GM19351 (cell line): ENCODE results near the gene COL4A2.
"Not testable (repeated sequence)": the region's sequence is repeated elsewhere in the genome, so short reads cannot be mapped to it uniquely, and the experiment has no call there.

Experiments
- ATAC-seq: cut with Tn5 transposase; IDR thresholded peaks from one replicate; pipeline ENCODE4 v1.9.1; 2021; ENCODE audit warnings: mild to moderate bottlenecking, moderate library complexity; ENCODE audit not compliant: unreplicated experiment

Gene COL4A2

GRCh38 chr13:110448230-110448629 lies 141.1 kb downstream of the COL4A2 start:
- ATAC-seq: no peak

- no peak for ATAC-seq
Observed at GRCh38 chr13:110448677-110449076, 141.6 kb downstream of the COL4A2 start.

GRCh38 chr13:110449219-110450015 lies 142.3 kb downstream of the COL4A2 start:
- no peak for ATAC-seq

GRCh38 chr13:110450016-110450900 lies 143.2 kb downstream of the COL4A2 start:
- no peak for ATAC-seq

GRCh38 chr13:110450941-110451730 lies 144.1 kb downstream of the COL4A2 start:
- ATAC-seq: no peak

GRCh38 chr13:110453091-110453490 lies 146.0 kb downstream of the COL4A2 start:
- ATAC-seq: not testable (repeated sequence)

GRCh38 chr13:110453797-110454196 lies 146.7 kb downstream of the COL4A2 start:
- no peak for ATAC-seq

- ATAC-seq: no peak
Observed at GRCh38 chr13:110454227-110454859, 147.3 kb downstream of the COL4A2 start.

GRCh38 chr13:110454956-110455355 lies 147.9 kb downstream of the COL4A2 start:
- ATAC-seq: no peak

GRCh38 chr13:110455444-110455843 lies 148.4 kb downstream of the COL4A2 start:
- ATAC-seq: no peak

GRCh38 chr13:110455941-110456340 lies 148.9 kb downstream of the COL4A2 start:
- ATAC-seq: peak; percentile 98

- no peak for ATAC-seq
Observed at GRCh38 chr13:110456550-110456949, 149.5 kb downstream of the COL4A2 start.

- ATAC-seq: no peak
Observed at GRCh38 chr13:110457361-110457760, 150.3 kb downstream of the COL4A2 start.

- no peak for ATAC-seq
Observed at GRCh38 chr13:110458017-110458416, 150.9 kb downstream of the COL4A2 start.

GRCh38 chr13:110458594-110459365 lies 151.7 kb downstream of the COL4A2 start:
- ATAC-seq: no peak

GRCh38 chr13:110462091-110462490 lies 155.0 kb downstream of the COL4A2 start:
- ATAC-seq: no peak

- ATAC-seq: no peak
Observed at GRCh38 chr13:110463156-110463555, 156.1 kb downstream of the COL4A2 start.

- ATAC-seq: no peak
Observed at GRCh38 chr13:110463871-110464510, 156.9 kb downstream of the COL4A2 start.

- no peak for ATAC-seq
Observed at GRCh38 chr13:110464556-110465333, 157.7 kb downstream of the COL4A2 start.
